ENCODE measurements around the gene PFDN6.
"Not testable (repeated sequence)": the region's sequence is repeated elsewhere in the genome, so short reads cannot be mapped to it uniquely, and the experiment has no call there.

The PFDN6 gene

DNA sequence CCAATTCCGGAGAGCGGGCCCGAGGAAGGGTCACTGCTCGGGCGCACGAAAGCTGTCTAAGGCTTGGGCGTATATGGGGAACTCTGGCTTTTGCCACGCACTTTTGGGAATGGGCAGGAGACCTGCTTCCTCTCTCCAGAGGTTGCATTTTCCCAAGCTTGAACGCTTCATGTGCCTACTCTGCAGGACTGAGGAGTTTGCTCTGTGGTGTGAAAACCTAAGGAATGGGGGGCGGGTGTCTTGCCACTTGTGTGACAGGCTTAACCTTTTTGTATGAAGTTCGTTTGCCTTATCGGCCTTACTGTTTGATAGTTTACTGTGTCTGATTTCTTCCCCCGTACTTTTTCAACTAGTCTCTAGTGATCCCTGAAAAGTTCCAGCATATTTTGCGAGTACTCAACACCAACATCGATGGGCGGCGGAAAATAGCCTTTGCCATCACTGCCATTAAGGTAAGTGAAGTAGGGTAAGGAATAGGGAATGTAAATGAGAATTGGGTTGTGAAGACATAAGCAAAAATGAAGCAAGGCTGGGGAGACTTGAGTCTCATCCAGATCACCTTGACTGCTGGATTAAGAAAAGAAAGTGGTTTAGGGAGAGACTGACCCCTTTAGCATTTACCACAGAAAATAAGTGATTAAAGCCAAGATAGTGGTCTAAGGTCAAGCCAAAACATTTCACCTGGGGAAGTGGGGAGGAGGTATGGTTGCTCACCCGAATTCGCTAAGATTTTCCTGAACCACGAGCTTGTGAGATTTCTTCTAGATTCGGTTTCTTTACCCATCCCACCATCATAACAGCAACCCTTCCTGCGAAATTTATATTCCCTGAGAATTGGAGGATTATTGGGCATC is 16.9 kb upstream of the PFDN6 start:
- TF ChIP-seq POLR2A (IDR thresholded peaks at IDR 0.05; ENCODE audit: extremely low read depth, insufficient read length), result peak; percentile 4
- TF ChIP-seq, protein P1, sequence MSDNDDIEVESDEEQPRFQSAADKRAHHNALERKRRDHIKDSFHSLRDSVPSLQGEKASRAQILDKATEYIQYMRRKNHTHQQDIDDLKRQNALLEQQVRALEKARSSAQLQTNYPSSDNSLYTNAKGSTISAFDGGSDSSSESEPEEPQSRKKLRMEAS (IDR thresholded peaks at IDR 0.05; ENCODE audit: low read depth, low read length), result no peak
- H3K4me3 ChIP-seq (ENCODE audit: low read depth, low read length), result peak overlapping the region; percentile 94
- DNase-seq (ENCODE audit: low read depth), result no peak

- TF ChIP-seq, protein P2, sequence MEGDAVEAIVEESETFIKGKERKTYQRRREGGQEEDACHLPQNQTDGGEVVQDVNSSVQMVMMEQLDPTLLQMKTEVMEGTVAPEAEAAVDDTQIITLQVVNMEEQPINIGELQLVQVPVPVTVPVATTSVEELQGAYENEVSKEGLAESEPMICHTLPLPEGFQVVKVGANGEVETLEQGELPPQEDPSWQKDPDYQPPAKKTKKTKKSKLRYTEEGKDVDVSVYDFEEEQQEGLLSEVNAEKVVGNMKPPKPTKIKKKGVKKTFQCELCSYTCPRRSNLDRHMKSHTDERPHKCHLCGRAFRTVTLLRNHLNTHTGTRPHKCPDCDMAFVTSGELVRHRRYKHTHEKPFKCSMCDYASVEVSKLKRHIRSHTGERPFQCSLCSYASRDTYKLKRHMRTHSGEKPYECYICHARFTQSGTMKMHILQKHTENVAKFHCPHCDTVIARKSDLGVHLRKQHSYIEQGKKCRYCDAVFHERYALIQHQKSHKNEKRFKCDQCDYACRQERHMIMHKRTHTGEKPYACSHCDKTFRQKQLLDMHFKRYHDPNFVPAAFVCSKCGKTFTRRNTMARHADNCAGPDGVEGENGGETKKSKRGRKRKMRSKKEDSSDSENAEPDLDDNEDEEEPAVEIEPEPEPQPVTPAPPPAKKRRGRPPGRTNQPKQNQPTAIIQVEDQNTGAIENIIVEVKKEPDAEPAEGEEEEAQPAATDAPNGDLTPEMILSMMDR (IDR thresholded peaks at IDR 0.05; ENCODE audit: low read depth, low read length), result no peak
- peak; percentile 10 for TF ChIP-seq POLR2A (IDR thresholded peaks at IDR 0.05; ENCODE audit: extremely low read depth, insufficient read length)
- TF ChIP-seq, protein P1 (IDR thresholded peaks at IDR 0.05; ENCODE audit: low read depth, low read length), result no peak
- TF ChIP-seq MYC (IDR thresholded peaks at IDR 0.05; ENCODE audit: low read depth, low read length), result no peak
- peak overlapping the region; percentile 94 for H3K4me3 ChIP-seq (ENCODE audit: low read depth, low read length)
- no peak for DNase-seq (ENCODE audit: low read depth)
These were observed 16.1 kb upstream of the PFDN6 start for GRCh38 chr6:33273129-33273923.

- TF ChIP-seq POLR2A (IDR thresholded peaks at IDR 0.05; ENCODE audit: extremely low read depth, insufficient read length) (no peak), MYC (IDR thresholded peaks at IDR 0.05; ENCODE audit: low read depth, low read length) (no peak)
- TF ChIP-seq, protein P1 (IDR thresholded peaks at IDR 0.05; ENCODE audit: low read depth, low read length), result no peak
- DNase-seq (ENCODE audit: low read depth), result no peak
- H3K4me3 ChIP-seq (ENCODE audit: low read depth, low read length), result peak overlapping the region; percentile 94
These were observed 15.2 kb upstream of the PFDN6 start for GRCh38 chr6:33273924-33274902.

DNA sequence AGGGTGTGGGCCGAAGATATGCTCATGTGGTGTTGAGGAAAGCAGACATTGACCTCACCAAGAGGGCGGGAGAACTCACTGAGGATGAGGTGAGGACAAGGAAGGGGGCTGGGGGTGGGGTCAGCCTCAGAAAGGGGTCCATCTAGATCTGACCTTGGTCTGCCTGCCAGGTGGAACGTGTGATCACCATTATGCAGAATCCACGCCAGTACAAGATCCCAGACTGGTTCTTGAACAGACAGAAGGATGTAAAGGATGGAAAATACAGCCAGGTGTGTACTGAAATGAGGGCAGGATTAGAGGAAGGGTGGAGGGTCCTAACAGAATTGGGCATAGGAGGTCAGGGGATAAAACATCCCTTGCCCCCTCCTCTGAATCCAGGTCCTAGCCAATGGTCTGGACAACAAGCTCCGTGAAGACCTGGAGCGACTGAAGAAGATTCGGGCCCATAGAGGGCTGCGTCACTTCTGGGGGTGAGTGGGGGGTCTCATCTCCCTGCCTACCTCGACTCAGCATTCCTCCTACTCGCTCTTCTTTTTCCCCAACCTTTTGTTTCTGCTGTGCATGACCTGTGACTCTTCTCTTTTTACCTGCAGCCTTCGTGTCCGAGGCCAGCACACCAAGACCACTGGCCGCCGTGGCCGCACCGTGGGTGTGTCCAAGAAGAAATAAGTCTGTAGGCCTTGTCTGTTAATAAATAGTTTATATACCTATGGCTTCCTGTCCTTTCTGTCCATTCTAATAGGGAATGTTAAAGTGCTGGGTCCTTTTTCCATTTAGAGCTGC is 13.4 kb upstream of the PFDN6 start:
- DNase-seq (ENCODE audit: low read depth), result not testable (repeated sequence)
- peak overlapping the region; percentile 94 for H3K4me3 ChIP-seq (ENCODE audit: low read depth, low read length)

DNA sequence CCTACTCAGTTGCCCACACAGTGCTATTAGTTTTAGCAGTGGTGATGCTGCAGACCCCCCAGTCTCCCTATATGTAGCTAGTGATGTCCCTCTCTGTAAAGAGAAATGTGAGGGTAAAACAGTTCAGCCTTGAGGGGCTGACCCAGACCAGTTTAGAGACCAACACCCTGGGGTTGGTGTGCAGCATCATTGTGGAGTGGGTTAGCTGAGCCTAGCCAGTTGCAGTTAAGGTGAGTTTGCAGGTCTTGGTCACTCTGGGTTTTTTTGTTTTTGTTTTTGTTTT is 12.9 kb upstream of the PFDN6 start:
- DNase-seq (ENCODE audit: low read depth), result no peak
- peak overlapping the region; percentile 94 for H3K4me3 ChIP-seq (ENCODE audit: low read depth, low read length)
- no peak for TF ChIP-seq POLR2A (IDR thresholded peaks at IDR 0.05; ENCODE audit: extremely low read depth, insufficient read length)
- TF ChIP-seq, protein P1 (IDR thresholded peaks at IDR 0.05; ENCODE audit: low read depth, low read length), result no peak
- TF ChIP-seq, protein P2 (IDR thresholded peaks at IDR 0.05; ENCODE audit: low read depth, low read length), result no peak
- TF ChIP-seq MYC (IDR thresholded peaks at IDR 0.05; ENCODE audit: low read depth, low read length), result no peak

- H3K4me3 ChIP-seq (ENCODE audit: low read depth, low read length), result peak within 1 kb of the TSS; percentile 94
- peak; percentile 94 for DNase-seq (ENCODE audit: low read depth)
- TF ChIP-seq POLR2A (IDR thresholded peaks at IDR 0.05; ENCODE audit: extremely low read depth, insufficient read length) (peak; percentile 59), MYC (IDR thresholded peaks at IDR 0.05; ENCODE audit: low read depth, low read length) (peak; percentile 75)
- TF ChIP-seq, protein P2 (IDR thresholded peaks at IDR 0.05; ENCODE audit: low read depth, low read length), result peak; percentile 23
- TF ChIP-seq, protein P1 (IDR thresholded peaks at IDR 0.05; ENCODE audit: low read depth, low read length), result peak; percentile 28
These were observed 12.3 kb upstream of the PFDN6 start, which contains the start of gene B3GALT4 for GRCh38 chr6:33276864-33277662. B3GALT4 (plus strand) TSS chr6:33277123; CDS start chr6:33277420, 297 bp downstream.

Measured in NB4 (cell line).